ENCODE data around the gene ZNF71. TPM values are rescaled to one million over a fixed set of nuclear protein-coding genes. Genes with fewer than 3 reads are reported as not detected.

Gene ZNF71
- 6.6 TPM for total RNA-seq
- long read RNA-seq, full-length matches to known transcripts: 29 of 32 reads
- long read RNA-seq, partial matches to known transcripts: 0 of 32 reads
- long read RNA-seq, other reads (novel, unspliced or antisense): 3 of 32 reads

- intact Hi-C loops (cut with DNase I): no loop called here
- ATAC-seq (ENCODE audit: poor library complexity): peak; percentile 100
- DNase-seq: peak; percentile 95
Measured at GRCh38 chr19:56594783-56595547, at the start of gene ZNF71. ZNF71 (plus strand) TSS chr19:56595302; CDS start chr19:56601559, 6,257 bp downstream.

- intact Hi-C loops (cut with DNase I): loop anchor here (10.0 kb wide), 1 partner anchor 133 kb away; no protein-coding TSS in a partner anchor
- DNase-seq (no peak), ATAC-seq (ENCODE audit: poor library complexity) (no peak)
Measured at GRCh38 chr19:56547535-56547934, 47.6 kb upstream of the ZNF71 start.

GRCh38 chr19:56554272-56554869 lies 40.7 kb upstream of the ZNF71 start:
- no peak for DNase-seq
- intact Hi-C loops (cut with DNase I): no loop called here
- no peak for ATAC-seq (ENCODE audit: poor library complexity)

GRCh38 chr19:56562766-56563165 lies 32.3 kb upstream of the ZNF71 start:
- intact Hi-C loops (cut with DNase I): no loop called here
- DNase-seq: no peak
- no peak for ATAC-seq (ENCODE audit: poor library complexity)

GRCh38 chr19:56566904-56567273 lies 28.2 kb upstream of the ZNF71 start:
- intact Hi-C loops (cut with DNase I): no loop called here
- ATAC-seq (ENCODE audit: poor library complexity) (peak; percentile 80), DNase-seq (peak; percentile 78)

- ATAC-seq (ENCODE audit: poor library complexity): peak; percentile 100
- peak; percentile 98 for DNase-seq
- intact Hi-C loops (cut with DNase I): loop anchor here (2.0 kb wide), 1 partner anchor 29 kb away; the partner anchor contains the start of gene ZFP28
Measured at GRCh38 chr19:56567274-56568120, 27.6 kb upstream of the ZNF71 start, which contains the start of gene ZNF470. ZNF470 (plus strand) TSS chr19:56567468; CDS start chr19:56570312, 2,844 bp downstream.

GRCh38 chr19:56572589-56572988 lies 22.5 kb upstream of the ZNF71 start:
- DNase-seq: no peak
- intact Hi-C loops (cut with DNase I): no loop called here
- ATAC-seq (ENCODE audit: poor library complexity): no peak

- no peak for ATAC-seq (ENCODE audit: poor library complexity)
Measured at GRCh38 chr19:56573914-56574313, 21.2 kb upstream of the ZNF71 start.

GRCh38 chr19:56577719-56578602 lies 17.1 kb upstream of the ZNF71 start:
- no peak for DNase-seq
- no peak for ATAC-seq (ENCODE audit: poor library complexity)
- intact Hi-C loops (cut with DNase I): no loop called here

More at GRCh38 chr19:56573914-56574313, 21.2 kb upstream of the ZNF71 start:
- DNase-seq: no peak
- intact Hi-C loops (cut with DNase I): no loop called here

- DNase-seq (no peak), ATAC-seq (ENCODE audit: poor library complexity) (no peak)
- intact Hi-C loops (cut with DNase I): no loop called here
Measured at GRCh38 chr19:56594446-56594782, 688 bp upstream of the ZNF71 start.

GRCh38 chr19:56595548-56595899 lies 422 bp downstream of the ZNF71 start:
- DNase-seq (no peak), ATAC-seq (ENCODE audit: poor library complexity) (no peak)
- intact Hi-C loops (cut with DNase I): no loop called here

- ATAC-seq (ENCODE audit: poor library complexity): no peak
- intact Hi-C loops (cut with DNase I): no loop called here
- no peak for DNase-seq
Measured at GRCh38 chr19:56596676-56597075, 1.6 kb downstream of the ZNF71 start.

- intact Hi-C loops (cut with DNase I): no loop called here
- DNase-seq: no peak
- no peak for ATAC-seq (ENCODE audit: poor library complexity)
Measured at GRCh38 chr19:56597696-56598095, 2.6 kb downstream of the ZNF71 start.

GRCh38 chr19:56601375-56601774 lies 6.3 kb downstream of the ZNF71 start:
- no peak for DNase-seq
- intact Hi-C loops (cut with DNase I): no loop called here
- ATAC-seq (ENCODE audit: poor library complexity): no peak

- no peak for DNase-seq
- peak; percentile 57 for ATAC-seq (ENCODE audit: poor library complexity)
- intact Hi-C loops (cut with DNase I): no loop called here
Measured at GRCh38 chr19:56603829-56604228, 8.7 kb downstream of the ZNF71 start.

- intact Hi-C loops (cut with DNase I): no loop called here
- no peak for ATAC-seq (ENCODE audit: poor library complexity)
- DNase-seq: no peak
Measured at GRCh38 chr19:56608274-56608964, 13.3 kb downstream of the ZNF71 start.

- no peak for ATAC-seq (ENCODE audit: poor library complexity)
- intact Hi-C loops (cut with DNase I): no loop called here
- no peak for DNase-seq
Measured at GRCh38 chr19:56611288-56611687, 16.2 kb downstream of the ZNF71 start.

GRCh38 chr19:56612737-56613136 lies 17.6 kb downstream of the ZNF71 start:
- DNase-seq (no peak), ATAC-seq (ENCODE audit: poor library complexity) (no peak)
- intact Hi-C loops (cut with DNase I): no loop called here
